GM18858 (cell line): ENCODE measurements around the gene ATP2C2.

Experiments
- ATAC-seq: cut with Tn5 transposase; IDR thresholded peaks from one replicate; pipeline ENCODE4 v1.9.1; 2021; ENCODE audit not compliant: unreplicated experiment

ATP2C2 gene

DNA sequence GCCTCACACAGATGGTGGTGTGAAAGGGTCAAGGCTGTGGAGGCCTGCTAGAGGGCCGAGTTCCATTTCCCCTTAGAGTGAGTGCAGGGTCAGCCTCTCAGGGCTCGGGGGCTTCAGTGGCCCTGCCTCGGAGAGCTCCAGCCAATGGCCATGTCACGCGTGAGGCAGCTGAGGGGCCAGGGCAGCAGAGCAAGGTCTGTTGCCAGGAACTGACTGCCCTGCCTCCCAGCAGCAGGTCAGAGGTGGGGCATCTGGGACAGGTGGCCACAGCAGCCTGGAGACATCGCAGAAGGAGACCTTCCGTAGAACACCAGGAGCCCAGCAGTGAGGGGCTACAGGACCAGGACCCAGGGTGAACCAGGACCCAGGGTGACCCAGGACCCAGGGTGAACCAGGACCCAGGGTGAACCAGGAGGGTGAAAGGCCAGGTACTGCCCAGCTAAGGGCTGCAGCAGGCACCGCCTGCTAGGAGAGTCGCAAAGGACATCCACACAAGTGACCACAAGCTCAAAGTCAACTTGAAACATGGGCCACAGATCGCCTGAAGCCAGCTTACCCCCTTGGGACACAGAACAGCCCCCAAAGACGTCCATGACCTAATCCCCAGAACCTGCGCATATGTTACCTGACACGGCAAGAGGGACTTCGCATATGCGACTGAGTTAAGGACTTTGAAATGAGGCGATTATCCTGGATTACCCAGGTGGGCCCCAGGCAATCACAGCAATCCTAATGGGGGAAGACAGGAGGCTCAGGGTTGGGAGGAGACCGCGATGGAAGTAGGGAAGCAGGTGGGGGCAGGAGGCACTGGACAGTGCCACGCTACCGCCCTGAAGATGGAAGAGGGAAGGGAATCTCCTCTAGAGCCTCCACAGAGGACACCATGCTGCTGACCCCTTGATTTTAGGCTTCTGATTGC lies 141.0 kb downstream of the ATP2C2 start:
- ATAC-seq = no peak

DNA sequence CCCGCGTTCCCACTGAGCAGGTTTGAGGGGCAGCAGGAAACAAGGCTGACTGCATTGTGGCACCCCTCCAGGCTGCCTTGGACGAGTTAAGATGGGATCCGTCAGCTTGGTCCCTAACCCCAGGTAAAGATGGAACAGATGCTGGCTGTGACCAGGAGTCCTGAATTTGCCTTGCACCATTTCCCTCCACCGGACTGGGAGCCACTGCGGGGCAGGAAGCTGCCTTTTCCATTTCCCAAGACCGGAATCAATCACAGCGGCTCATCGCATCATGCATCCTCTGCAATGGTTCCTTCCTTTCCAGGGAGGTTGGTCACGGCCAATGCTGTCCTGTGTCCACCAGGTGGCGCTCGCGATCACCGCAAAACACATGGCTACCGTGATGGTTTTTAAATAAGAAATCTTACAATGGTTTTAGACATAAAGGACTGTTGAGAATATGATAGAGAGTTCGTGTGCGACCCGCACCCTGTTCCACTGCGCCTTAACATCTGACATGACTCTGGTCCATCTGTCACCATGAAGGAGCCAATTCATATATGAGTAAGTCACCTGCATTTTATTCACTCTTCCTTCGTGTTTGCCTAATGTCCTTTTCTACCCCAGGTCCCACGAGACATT lies 143.0 kb downstream of the ATP2C2 start:
- ATAC-seq = no peak

DNA sequence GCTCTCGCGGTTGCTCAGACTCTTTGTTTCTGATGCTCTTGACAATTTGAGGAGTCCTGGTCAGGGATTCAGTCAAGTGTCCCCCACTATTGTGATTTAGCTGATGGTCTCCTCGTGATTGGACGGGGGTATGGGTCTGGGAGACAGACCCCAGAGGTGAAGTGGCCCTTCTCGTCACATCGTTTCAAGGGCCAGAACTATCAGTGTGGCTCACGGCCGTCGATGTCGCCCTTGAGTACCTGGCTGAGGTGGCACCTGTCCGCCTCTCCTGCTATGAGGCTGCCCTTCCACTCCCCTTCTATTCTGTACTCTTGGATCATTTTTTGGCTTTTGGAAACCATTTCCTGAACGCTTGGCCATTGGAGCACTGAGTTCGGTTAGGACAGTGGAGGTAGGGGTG lies 143.5 kb downstream of the ATP2C2 start:
- no peak for ATAC-seq

DNA sequence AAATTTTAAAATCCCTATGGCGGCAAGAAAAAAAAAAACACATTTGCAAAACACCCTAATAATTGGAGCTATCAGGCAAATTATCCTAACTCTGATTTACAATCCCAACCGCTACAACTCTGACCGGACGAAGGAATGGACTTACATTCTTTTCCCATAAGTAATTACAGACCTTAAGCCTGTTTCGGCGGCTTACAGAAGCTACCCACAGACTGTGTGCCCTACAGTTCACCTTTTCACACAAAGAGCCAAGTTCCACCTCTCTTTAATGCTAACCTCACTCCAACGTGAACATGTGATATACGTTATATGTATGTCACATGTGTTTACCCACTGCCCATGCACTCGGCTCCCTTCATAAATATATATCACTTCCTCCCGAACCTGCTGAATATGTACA lies 144.8 kb downstream of the ATP2C2 start:
- ATAC-seq = no peak

DNA sequence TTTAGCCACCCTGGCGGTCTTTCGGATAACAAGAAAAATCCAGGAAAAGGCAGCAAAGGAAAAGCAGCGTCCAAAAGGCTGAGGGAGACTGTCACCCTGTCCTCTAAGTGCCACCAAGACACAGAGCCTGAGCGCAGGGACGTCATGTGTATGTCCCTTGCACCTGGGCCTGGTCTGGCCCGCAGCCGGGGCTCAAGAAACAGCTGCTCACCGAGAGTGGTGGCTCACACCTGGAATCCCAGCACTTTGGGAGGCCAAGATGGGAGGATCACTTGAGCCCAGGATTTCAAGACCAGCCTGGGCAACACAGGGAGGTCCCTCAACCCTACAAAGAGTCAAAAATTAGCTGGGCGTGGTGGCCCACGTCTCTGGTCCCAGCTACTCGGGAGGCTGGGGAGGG lies 145.3 kb downstream of the ATP2C2 start:
- ATAC-seq = no peak
